ENCODE results near the gene OBSCN.

- no peak for TF ChIP-seq EP300 (IDR thresholded peaks at IDR 0.05)
- no peak for TF ChIP-seq POLR2AphosphoS5 (IDR thresholded peaks at IDR 0.05)
- no peak for TF ChIP-seq CTCF (IDR thresholded peaks at IDR 0.05)
Observed at GRCh38 chr1:228413241-228414010, 205.6 kb downstream of the OBSCN start.

All from sigmoid colon (tissue), 4 donors.